Skin epidermis (tissue), 12 donors: ENCODE results near the gene HSP90B1.
A peak's percentile ranks its signal among the peaks of the same experiment; 100 is the strongest.

Source experiments
- H3K27ac ChIP-seq, 21 experiments: fragments of 200-600 bp; sonication (generic) in 11 of 21; one replicate each; pipeline ENCODE4 v1.5.0; 2020; ENCODE audit warnings: mild to moderate bottlenecking in 3 of 21, inconsistent platforms in 2 of 21, moderate library complexity in 2 of 21
- H3K4me3 ChIP-seq, 7 experiments: fragments of 200-600 bp; sonication (generic) in 2 of 7; one replicate each; pipeline ENCODE4 v1.5.0; 2020; ENCODE audit warnings: inconsistent platforms in 2 of 7, mild to moderate bottlenecking in 2 of 7, moderate library complexity in 1 of 7

The HSP90B1 gene

DNA sequence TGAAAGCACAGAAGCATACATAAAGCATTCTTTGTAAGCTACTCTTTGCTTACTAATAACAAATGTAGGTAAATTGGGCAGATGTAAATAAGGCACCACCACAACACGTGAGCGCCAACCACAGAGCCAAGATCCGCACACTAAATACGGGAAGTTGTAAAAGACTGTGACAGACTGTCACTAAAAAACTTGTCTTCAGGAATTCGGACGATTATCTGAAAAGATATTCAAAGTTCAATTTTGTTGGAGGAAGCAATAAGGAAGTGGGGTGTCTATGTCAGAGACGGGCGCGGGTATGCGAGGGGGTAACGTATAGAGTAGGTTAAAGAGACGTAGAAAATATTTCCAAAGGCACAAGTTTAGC lies 1.5 kb upstream of the HSP90B1 start:
- H3K4me3 ChIP-seq = peak overlapping the region; percentile 40 to 77 (median 69)
- peak overlapping the region in 20 of 21 experiments; percentile 80 to 98 (median 93) for H3K27ac ChIP-seq

DNA sequence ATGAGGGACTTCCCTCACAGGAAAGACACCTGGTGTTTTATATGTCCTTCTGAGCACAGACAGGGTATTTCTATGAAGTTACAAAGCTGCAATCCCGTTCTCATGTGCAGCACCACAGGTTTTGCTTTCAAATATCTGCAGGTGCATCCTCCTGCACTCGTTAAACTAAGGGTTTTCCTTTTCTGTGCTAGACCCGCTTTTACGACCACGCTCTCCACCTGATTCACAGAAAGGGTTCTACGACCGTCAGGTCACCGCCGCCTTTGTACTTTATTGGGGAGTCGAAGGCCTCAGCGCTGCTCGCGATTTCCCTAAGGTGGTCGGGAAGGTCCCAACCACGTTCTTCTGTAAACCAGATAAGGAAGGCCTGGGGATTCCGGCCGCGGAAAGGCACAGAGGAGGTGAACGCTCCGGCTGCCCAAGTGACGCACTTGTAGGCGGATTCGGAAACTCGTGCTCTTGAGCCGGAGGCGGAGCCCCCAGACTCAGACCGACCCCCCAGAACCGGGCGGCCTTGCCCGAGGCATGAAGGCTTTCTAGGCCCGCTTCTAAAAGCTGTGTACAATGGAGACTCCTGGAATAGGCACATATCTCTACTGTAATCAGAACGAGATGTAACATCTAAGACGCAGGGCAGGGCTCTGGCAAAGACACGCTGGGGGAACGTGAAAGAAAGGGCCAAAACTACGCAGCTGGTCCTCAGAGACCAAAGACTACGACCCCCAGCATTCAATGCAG lies 995 bp upstream of the HSP90B1 start:
- H3K4me3 ChIP-seq = peak overlapping the region; percentile 40 to 77 (median 69)
- peak overlapping the region; percentile 64 to 98 (median 93) for H3K27ac ChIP-seq

DNA sequence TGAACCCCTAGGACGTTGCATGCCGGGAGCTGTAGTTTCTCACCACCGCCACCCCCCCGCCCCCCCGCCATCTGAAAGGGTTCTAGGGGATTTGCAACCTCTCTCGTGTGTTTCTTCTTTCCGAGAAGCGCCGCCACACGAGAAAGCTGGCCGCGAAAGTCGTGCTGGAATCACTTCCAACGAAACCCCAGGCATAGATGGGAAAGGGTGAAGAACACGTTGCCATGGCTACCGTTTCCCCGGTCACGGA lies 501 bp upstream of the HSP90B1 start:
- Histone ChIP-seq H3K27ac (peak overlapping the region; percentile 64 to 98 (median 93)), H3K4me3 (peak overlapping the region; percentile 40 to 77 (median 69))

DNA sequence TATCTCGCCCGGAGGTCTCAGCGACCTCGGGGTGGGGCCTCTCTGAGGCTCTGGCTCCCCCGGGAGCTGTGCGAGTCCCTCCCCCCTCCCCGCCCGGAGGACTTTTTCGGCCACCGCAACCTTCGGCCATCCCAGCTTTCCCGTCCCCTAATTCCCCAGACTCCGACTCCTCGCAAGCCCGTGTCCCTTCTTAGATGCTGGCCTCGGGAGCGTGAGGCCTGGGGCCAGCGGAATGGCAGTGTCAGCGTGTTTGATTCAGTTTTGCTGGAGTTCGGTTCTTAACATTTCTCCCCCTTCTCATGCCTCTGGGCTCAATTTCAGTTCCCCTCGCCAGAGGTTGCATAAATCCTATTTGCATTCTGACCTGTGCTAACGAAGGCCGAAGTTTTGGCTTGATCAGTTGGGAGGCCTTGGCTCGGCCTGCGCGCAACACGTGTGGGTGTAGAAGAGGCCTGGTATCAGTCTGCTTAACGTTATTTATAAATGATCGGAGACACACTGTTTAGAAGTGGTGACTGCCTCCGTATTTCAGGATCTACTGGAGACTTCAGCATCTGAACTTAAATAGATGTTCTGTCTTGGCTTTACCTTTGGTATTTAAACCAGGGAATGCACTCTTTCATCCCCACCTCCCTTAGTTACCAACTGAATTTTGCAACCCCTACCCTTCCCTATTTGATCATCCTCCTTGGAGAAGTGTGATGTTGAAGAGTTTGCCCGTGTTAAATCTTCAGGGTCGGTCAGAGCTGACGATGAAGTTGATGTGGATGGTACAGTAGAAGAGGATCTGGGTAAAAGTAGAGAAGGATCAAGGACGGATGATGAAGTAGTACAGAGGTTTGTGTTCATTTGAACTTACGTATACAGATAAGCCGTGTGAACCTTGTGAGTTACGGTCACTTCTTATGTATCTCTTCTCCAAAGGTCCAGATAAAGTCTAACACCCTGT lies 851 bp downstream of the HSP90B1 start:
- H3K27ac ChIP-seq = peak overlapping the region; percentile 57 to 94 (median 87)

DNA sequence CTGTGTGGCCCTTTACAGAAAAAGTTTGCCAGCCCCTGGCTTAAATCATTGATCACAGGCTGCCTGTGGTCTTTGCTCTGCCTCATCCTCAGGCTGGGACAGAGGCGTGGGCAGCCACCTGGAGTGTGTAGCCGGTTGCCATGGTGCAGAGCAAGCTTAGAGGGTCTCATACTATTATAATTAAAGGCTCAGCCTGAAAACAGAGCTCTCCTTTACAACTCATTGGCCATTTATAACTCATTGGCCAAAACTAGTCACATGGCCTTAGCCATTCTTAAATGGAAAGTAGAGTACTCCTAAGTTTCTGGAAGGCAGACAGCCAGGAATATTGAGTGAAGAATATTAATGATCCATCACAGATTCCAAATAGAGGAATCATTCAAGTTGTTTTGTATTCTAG lies 3.0 kb downstream of the HSP90B1 start:
- no peak overlapping the region for H3K27ac ChIP-seq
- no peak overlapping the region for H3K4me3 ChIP-seq

More for the DNA sequence above, 851 bp downstream of the HSP90B1 start:
- peak overlapping the region; percentile 65 to 83 (median 74) for H3K4me3 ChIP-seq

DNA sequence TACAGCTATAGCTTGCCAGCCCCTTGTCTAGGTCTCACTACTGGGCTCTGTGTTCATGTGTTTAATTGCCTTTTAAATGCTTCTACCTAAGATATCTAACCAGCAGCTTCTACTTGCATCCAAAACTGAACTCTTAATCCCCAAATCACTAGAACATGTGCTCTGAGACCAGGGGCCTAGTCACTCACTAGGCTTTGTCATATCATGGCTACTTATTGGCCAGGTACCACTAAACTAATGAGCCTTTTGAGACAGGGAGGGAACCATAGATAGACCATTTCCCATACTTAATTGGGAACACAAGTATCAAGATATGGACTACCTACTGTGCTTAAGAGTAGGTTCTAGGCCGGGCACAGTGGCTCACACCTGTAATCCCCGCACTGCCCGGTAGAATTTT lies 6.5 kb downstream of the HSP90B1 start:
- H3K4me3 ChIP-seq = no peak overlapping the region
- no peak overlapping the region for H3K27ac ChIP-seq

DNA sequence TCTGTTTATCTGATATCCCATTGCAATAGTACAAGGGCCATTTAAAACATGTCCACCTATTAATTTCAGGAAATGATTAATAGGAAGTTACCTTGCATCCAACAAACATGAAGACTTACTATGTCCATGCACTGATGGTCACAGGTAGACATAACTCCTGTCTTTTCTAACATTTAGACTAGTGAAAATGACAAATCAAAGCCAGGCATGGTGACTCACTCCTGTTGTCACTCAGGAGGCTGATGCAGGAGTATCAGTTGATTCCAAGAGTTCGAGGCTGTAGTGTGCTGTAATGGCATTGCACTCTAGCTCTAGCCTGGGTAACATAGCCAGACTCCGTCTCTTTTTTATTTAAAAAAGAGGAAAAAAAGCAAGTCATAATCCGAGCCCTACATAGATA lies 14.8 kb downstream of the HSP90B1 start:
- H3K27ac ChIP-seq = no peak overlapping the region
- no peak overlapping the region for H3K4me3 ChIP-seq

DNA sequence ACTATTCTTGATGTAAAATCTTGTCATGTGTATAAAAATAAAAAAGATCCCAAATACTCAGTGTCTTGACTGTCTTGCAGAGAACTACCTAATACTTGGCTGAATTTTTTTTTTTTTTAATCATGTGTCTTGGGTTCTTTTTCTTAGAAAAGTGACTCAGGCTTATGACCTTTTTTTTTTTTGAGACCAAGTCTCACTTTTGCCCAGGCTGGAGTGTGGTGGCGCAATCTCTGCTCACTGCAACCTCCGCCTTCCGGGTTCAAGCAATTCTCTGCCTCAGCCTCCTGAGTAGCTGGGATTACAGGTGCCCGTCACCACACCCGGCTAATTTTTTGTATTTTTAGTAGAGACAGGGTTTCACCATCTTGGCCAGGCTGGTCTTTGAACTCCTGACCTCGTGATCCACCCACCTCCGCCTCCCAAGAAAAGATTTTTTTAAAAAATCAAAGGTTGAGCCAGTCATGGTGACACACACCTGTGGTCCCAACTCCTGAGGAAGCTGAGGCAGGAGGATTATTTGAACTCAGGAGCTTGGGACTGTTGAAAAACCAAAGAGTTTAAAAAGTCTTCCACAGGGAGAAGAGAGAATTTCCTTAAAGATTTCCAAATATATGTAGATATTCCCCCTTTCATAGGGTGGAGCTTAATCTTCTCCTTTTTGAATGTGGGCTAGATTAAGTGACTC lies 17.8 kb downstream of the HSP90B1 start:
- Histone ChIP-seq H3K4me3 (no peak overlapping the region), H3K27ac (no peak overlapping the region)

DNA sequence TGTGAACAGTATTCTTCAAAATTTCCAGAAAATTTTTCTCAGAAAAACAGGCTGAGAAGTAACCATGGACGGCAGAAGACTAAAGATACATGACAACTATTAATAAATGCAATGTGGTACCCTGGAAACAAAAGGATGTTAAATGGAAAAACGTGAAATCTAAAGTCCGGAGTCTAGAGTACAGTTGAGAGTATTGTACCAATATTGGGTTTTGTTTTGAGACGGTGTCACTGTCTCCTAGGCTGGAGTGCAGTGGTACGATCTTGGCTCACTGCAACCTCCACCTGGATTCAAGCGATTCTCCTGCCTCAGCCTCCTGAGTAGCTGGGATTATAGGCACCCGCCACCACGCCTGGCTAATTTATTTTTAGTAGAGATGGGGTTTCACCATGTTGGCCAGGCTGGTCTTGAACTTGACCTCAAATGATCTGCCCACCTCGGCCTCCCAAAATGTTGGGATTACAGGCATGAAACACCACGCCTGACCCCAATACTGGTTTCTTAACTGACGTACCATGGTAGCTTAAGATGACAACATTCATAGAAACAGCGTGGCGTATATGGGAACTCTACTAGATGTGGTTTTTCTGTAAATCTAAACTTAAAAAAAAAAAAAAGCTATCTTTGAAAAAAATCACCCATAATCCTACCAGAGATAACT lies 18.7 kb downstream of the HSP90B1 start:
- H3K27ac ChIP-seq = no peak overlapping the region
- H3K4me3 ChIP-seq = no peak overlapping the region

DNA sequence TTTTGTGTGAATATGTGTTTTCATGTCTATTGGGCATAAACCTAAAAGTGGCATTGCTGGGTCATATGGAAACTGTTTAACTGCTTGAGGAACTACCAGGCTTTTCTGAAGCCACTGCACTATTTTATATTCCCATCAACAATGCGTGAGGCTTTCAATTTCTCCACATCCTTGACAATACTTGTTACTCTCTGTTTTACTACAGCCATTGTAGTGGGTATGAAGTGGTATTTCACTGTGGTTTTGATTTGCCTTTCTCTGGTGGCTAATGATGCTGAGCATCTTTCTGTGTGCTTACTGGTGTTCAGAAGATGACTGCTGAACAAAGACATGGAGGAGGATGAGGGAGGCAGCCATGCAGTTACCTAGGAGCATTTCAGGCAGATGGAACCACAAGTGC lies 22.3 kb downstream of the HSP90B1 start:
- Histone ChIP-seq H3K27ac (no peak overlapping the region), H3K4me3 (no peak overlapping the region)

DNA sequence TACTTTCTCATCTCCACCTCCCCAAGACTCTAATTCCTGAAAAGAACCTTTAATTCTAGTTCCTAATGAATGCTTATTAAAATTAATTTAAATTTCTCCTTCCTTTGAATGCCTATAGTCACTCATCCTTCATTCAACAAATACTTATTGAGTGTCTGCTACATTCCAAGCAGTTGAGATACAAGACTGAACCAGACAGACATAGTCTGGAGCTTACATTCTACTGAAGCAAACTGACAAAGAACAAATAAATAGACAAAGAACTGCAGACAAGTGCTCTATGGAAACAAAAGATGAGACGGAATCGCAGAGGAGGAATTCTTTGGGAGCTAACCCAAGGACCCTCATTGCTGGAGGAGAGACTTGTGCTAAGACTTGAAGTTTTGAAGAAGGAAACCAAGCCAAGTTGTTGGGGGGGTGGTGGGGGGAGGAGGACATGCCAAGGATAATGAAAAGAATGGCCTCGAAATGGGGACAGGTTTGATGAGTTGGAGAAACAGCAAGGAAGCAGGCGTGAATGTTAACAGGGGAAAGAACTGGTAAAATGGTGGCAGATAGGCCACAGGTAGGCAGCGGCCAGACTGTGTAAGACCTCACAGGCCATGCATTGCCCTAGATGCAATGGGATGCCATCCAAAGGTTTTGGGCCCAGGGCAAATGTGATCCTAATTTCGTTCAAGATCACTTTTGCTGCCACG lies 25.8 kb downstream of the HSP90B1 start:
- peak overlapping the region; percentile 51 to 96 (median 86) for H3K27ac ChIP-seq
- H3K4me3 ChIP-seq = peak overlapping the region; percentile 69 to 93 (median 78)

DNA sequence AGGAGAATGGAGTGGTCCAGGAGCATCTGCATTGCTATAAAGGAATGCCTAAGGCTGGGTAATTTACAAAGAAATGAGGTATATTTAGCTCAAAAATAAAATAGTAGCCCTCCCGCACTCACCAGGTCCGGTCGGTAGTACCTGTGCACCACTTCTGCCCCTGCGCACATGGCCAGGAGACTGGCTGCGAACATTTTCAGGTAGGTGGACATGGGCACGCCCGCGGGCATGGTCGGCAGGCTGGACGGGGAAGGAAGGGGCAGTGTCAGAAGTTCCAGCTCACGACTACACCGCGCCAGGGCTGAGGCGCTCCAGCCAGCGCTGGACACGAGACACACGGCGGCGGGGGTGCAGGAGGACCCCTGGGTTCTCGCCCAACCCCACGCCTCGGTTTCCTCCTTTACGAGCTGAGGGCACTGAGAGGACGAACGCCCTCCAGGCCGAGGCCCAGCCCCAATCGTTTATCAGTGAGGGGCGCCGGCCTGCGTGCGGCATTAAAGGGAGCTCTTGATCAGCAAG lies 26.4 kb downstream of the HSP90B1 start:
- Histone ChIP-seq H3K27ac (peak overlapping the region; percentile 51 to 96 (median 86)), H3K4me3 (peak overlapping the region; percentile 69 to 93 (median 78))

DNA sequence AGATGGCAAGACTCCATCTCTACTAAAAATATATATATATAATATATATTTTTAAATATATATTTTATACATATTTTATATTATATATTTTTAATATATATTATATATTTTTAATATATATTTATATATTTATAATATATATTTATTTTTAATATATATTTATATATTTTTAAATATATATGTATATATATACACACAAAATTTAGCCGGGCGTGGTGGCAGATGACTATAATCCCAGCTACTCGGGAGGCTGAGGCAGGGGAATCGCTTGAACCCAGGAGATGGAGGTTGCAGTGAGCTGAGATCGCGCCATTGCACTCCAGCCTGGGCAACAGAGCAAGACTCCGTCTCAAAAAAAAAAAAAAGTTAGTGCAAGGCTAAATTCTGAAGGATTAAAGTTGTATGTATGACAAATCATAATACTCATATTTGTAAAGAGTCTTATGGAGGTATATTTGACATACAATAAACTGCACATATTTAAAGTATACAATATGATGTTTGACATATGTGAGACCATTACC lies 27.7 kb downstream of the HSP90B1 start:
- H3K4me3 ChIP-seq = peak overlapping the region in 6 of 7 experiments; percentile 69 to 93 (median 78)
- peak overlapping the region in 20 of 21 experiments; percentile 58 to 96 (median 86) for H3K27ac ChIP-seq

DNA sequence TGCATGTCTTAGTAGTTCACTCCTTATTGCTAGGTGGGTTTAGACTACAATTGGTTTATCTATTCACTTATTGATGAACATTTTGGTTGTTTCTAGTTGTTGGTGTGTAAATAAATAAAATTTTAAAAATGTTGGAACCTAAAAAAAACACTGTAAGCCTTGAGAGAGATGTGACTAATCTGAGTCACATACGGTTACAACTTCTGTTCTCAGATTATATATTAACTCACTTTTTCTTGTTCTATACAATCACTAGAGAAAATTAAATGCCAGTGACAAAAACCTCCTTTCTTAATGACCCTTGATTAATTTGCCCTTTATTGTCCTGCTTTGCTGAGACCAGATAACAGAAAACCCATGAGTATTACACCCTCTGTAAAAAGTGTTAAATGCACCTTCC lies 28.4 kb downstream of the HSP90B1 start:
- no peak overlapping the region for H3K27ac ChIP-seq
- no peak overlapping the region for H3K4me3 ChIP-seq

DNA sequence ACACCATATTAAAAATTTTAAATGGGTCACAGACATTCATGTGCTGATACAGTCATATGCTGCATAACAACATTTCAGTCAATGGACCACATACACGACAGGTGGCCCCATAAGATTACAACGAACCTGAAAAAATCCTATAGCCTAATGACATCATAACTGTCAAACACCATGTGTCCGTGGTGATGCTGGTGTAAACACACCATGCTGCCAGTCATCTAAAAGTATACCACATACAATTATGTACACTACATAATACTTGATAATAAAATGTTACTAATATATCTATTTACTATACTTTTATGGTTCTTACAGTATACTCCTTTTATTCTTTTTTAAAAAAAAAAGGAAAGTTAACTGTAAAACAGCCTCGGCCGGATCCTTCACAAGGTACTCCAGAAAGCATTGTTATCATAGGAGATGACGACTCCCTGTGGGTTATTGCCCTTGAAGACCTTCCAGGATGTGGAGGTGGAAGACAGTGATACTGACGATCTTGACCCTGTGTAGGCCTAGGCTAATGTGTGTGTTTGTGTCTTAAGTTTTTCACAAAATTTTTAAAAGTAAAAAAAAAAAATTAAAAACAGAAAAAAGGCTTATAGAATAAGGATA lies 30.5 kb downstream of the HSP90B1 start:
- Histone ChIP-seq H3K4me3 (no peak overlapping the region), H3K27ac (no peak overlapping the region)

DNA sequence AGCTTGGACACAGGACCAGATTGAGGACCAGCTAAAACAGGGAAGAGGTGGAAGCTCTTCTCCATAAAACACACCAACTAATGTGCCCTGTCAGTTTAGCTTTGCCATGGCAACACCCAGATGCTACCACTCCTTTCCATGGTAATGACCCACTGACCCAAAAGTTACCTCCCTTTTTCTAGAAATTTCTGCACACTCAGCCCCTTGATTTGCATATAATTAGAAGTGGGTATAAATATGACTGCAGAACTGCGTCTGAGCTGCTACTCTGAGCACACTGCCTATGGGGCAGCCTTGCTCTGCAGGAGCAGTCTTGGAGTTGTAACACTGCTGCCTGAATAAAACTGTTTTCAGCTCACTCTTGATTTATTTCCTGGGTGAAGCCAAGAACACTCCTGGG lies 32.3 kb downstream of the HSP90B1 start:
- Histone ChIP-seq H3K4me3 (no peak overlapping the region), H3K27ac (no peak overlapping the region)

DNA sequence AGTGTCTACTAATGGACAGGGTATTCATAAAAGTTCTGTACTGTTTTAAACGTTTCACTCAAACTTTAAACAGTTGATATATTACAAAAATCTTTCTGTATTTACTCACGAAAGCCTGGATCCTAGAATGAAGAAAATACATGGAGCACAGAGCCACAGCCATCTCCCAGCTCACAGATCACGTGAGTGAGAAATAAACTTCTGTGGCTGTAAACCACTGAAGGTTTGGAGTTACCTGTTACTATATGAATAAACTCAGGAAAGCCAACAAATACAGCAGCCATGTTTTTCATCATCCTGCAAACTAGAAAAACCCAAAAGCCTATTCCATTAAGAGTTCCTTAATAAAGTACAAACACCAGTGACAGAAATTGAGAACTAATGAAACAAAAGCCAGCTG lies 34.6 kb downstream of the HSP90B1 start:
- H3K27ac ChIP-seq = peak overlapping the region in 20 of 21 experiments; percentile 76 to 99 (median 96)
- peak overlapping the region; percentile 66 to 89 (median 74) for H3K4me3 ChIP-seq

DNA sequence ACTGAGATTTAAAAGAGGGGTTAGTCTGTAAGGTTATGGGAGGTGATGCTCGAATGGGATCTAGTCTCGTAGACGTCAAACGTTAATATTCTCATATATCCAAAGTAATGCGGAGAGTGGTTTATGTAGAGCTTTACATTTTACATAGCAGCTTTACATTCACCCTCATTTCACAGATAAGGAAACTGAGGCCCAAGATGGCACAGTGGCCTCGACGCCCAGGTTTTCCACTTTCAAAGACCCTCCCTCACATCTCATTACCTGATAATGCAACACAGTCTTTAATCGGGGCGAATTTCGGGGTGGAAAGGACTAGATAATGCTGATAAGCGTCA lies 35.0 kb downstream of the HSP90B1 start:
- H3K27ac ChIP-seq = peak overlapping the region; percentile 57 to 99 (median 95)
- H3K4me3 ChIP-seq = peak overlapping the region; percentile 66 to 89 (median 74)
